ENCODE measurements around the gene CMTM8. TPM values are rescaled to one million over a fixed set of nuclear protein-coding genes. Genes with fewer than 3 reads are reported as not detected.
A peak's percentile ranks its signal among the peaks of the same experiment; 100 is the strongest.

Gene CMTM8
- total RNA-seq, 1 experiment from 2014 or later, result 9.0 TPM

GRCh38 chr3:32353351-32353750, 114.9 kb downstream of the CMTM8 start:
- Mint-ChIP-seq H3K27me3 (ENCODE audit: low read depth) (no peaks in the 10 kb centered on the region), H3K27ac (peak overlapping the region; percentile 52; the same call in 1 of the 2 replicates), H3K4me1 (peaks cover 16% of the 10 kb centered on the region), H3K4me3 (no peak overlapping the region), H3K9me3 (no peaks in the 10 kb centered on the region), H3K36me3 (no peaks in the 10 kb centered on the region; the same call in 1 of the 2 replicates)
- DNase-seq (ENCODE audit: low spot score) (no peak), ATAC-seq (no peak)
- POLR2A ChIA-PET, result no interaction called here
- TF ChIP-seq FOXP4 (CRISPR knock-in tag; IDR thresholded peaks at IDR 0.05) (no peak), AR (CRISPR knock-in tag; IDR thresholded peaks at IDR 0.05) (no peak), HMGA2 (CRISPR knock-in tag; IDR thresholded peaks at IDR 0.05) (no peak), ZNF317 (CRISPR knock-in tag; IDR thresholded peaks at IDR 0.05; ENCODE audit: borderline replicate concordance, low read depth) (no peak), ATF1 (CRISPR knock-in tag; IDR thresholded peaks at IDR 0.05) (no peak), SMAD4 (CRISPR knock-in tag; IDR thresholded peaks at IDR 0.05) (no peak), FOXK1 (CRISPR knock-in tag; IDR thresholded peaks at IDR 0.05) (no peak), NFATC4 (CRISPR knock-in tag; IDR thresholded peaks at IDR 0.05) (no peak), E2F1 (CRISPR knock-in tag; IDR thresholded peaks at IDR 0.05) (no peak), AFF4 (CRISPR knock-in tag; IDR thresholded peaks at IDR 0.05; ENCODE audit: borderline replicate concordance) (no peak), USF2 (CRISPR knock-in tag; IDR thresholded peaks at IDR 0.05) (no peak), ELF4 (CRISPR knock-in tag; IDR thresholded peaks at IDR 0.05; ENCODE audit: low read depth) (no peak), ZNF263 (CRISPR knock-in tag; IDR thresholded peaks at IDR 0.05; ENCODE audit: low read depth) (no peak), MLX (CRISPR knock-in tag; IDR thresholded peaks at IDR 0.05) (no peak), SMAD3 (CRISPR knock-in tag; IDR thresholded peaks at IDR 0.05; ENCODE audit: borderline replicate concordance) (no peak), IRF2 (CRISPR knock-in tag; IDR thresholded peaks at IDR 0.05; ENCODE audit: borderline replicate concordance, low read depth) (no peak)
- CTCF ChIA-PET, result no interaction called here
